ENCODE results near the gene WHRN. TPM values are rescaled to one million over a fixed set of nuclear protein-coding genes. Genes with fewer than 3 reads are reported as not detected.
A peak's percentile ranks its signal among the peaks of the same experiment; 100 is the strongest.

The WHRN gene
- total and polyA plus RNA-seq, 9 donors: 0.89 to 5.5 (median 3.3) TPM

GRCh38 chr9:114403153-114403756, 102.0 kb downstream of the WHRN start:
- no peak for DNase-seq
- no peaks in the 10 kb centered on the region for H3K36me3 ChIP-seq (ENCODE audit: control insufficient read depth, insufficient read depth, low read length)
- no peak overlapping the region for H3K4me3 ChIP-seq (ENCODE audit: low read length)
- H3K9me3 ChIP-seq (replicated peaks; ENCODE audit: control insufficient read depth, low read depth, low read length): no peaks in the 10 kb centered on the region
- H3K27ac ChIP-seq (ENCODE audit: low read length): no peak overlapping the region
- 84% methylated on average over 16 of the region's 16 CpGs for WGBS (ENCODE audit: insufficient coverage)
- H3K4me1 ChIP-seq (ENCODE audit: control insufficient read depth, insufficient read depth, low read length): peaks cover 2% of the 10 kb centered on the region
- no peaks in the 10 kb centered on the region for H3K27me3 ChIP-seq (ENCODE audit: control insufficient read depth, insufficient read depth, low read length)

GRCh38 chr9:114401344-114401743, 103.9 kb downstream of the WHRN start:
- DNase-seq: no peak
- Histone ChIP-seq H3K9me3 (replicated peaks; ENCODE audit: control insufficient read depth, low read depth, low read length) (no peaks in the 10 kb centered on the region), H3K36me3 (ENCODE audit: control insufficient read depth, insufficient read depth, low read length) (no peaks in the 10 kb centered on the region), H3K4me3 (ENCODE audit: low read length) (no peak overlapping the region), H3K27ac (ENCODE audit: low read length) (no peak overlapping the region), H3K4me1 (ENCODE audit: control insufficient read depth, insufficient read depth, low read length) (peaks cover 17% of the 10 kb centered on the region), H3K27me3 (ENCODE audit: control insufficient read depth, insufficient read depth, low read length) (peaks cover 2% of the 10 kb centered on the region)
- WGBS (ENCODE audit: insufficient coverage): 92% methylated on average over 2 of the region's 7 CpGs

- H3K27ac ChIP-seq (ENCODE audit: low read length): no peak overlapping the region
Measured at GRCh38 chr9:114400772-114401171, 104.5 kb downstream of the WHRN start.

GRCh38 chr9:114400219-114400618, 105.1 kb downstream of the WHRN start:
- H3K9me3 ChIP-seq (replicated peaks; ENCODE audit: control insufficient read depth, low read depth, low read length): no peaks in the 10 kb centered on the region
- no peak overlapping the region for H3K27ac ChIP-seq (ENCODE audit: low read length)
- no peak for DNase-seq
- H3K4me1 ChIP-seq (ENCODE audit: control insufficient read depth, insufficient read depth, low read length): peaks cover 24% of the 10 kb centered on the region
- WGBS (ENCODE audit: insufficient coverage): no CpG with 5 or more reads among the region's 1 CpG
- no peaks in the 10 kb centered on the region for H3K36me3 ChIP-seq (ENCODE audit: control insufficient read depth, insufficient read depth, low read length)
- H3K4me3 ChIP-seq (ENCODE audit: low read length): no peak overlapping the region
- H3K27me3 ChIP-seq (ENCODE audit: control insufficient read depth, insufficient read depth, low read length): peaks cover 2% of the 10 kb centered on the region

More at GRCh38 chr9:114400772-114401171, 104.5 kb downstream of the WHRN start:
- H3K27me3 ChIP-seq (ENCODE audit: control insufficient read depth, insufficient read depth, low read length): peaks cover 2% of the 10 kb centered on the region
- WGBS (ENCODE audit: insufficient coverage): 67% methylated on average over 1 of the region's 2 CpGs
- no peaks in the 10 kb centered on the region for H3K36me3 ChIP-seq (ENCODE audit: control insufficient read depth, insufficient read depth, low read length)
- H3K4me1 ChIP-seq (ENCODE audit: control insufficient read depth, insufficient read depth, low read length): peaks cover 18% of the 10 kb centered on the region
- H3K4me3 ChIP-seq (ENCODE audit: low read length): no peak overlapping the region
- DNase-seq: no peak
- no peaks in the 10 kb centered on the region for H3K9me3 ChIP-seq (replicated peaks; ENCODE audit: control insufficient read depth, low read depth, low read length)

DNA sequence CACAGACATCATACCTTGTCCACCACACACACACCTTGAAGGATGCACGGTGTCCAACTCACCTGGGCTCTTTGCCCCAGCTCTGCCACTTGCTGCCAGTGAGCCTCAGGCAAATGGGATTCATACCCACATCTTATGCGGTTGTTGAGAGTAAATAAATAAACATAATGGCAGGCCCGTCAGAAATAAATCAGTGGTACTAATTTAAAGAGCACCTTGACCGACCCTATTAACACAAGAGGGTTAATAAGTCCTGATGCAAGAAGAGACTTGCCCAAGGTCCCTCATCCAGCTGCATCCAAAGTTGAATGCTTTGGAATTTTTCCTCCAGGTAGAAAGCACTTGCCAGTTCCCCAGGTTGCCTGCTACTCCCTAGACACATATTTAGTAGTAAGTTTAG, 105.9 kb downstream of the WHRN start:
- H3K9me3 ChIP-seq (replicated peaks; ENCODE audit: control insufficient read depth, low read depth, low read length): no peaks in the 10 kb centered on the region
- H3K27me3 ChIP-seq (ENCODE audit: control insufficient read depth, insufficient read depth, low read length): peaks cover 2% of the 10 kb centered on the region
- no peak for DNase-seq
- H3K4me3 ChIP-seq (ENCODE audit: low read length): no peak overlapping the region
- 70% methylated on average over 2 of the region's 4 CpGs for WGBS (ENCODE audit: insufficient coverage)
- H3K4me1 ChIP-seq (ENCODE audit: control insufficient read depth, insufficient read depth, low read length): peaks cover 32% of the 10 kb centered on the region
- H3K27ac ChIP-seq (ENCODE audit: low read length): no peak overlapping the region
- no peaks in the 10 kb centered on the region for H3K36me3 ChIP-seq (ENCODE audit: control insufficient read depth, insufficient read depth, low read length)

DNA sequence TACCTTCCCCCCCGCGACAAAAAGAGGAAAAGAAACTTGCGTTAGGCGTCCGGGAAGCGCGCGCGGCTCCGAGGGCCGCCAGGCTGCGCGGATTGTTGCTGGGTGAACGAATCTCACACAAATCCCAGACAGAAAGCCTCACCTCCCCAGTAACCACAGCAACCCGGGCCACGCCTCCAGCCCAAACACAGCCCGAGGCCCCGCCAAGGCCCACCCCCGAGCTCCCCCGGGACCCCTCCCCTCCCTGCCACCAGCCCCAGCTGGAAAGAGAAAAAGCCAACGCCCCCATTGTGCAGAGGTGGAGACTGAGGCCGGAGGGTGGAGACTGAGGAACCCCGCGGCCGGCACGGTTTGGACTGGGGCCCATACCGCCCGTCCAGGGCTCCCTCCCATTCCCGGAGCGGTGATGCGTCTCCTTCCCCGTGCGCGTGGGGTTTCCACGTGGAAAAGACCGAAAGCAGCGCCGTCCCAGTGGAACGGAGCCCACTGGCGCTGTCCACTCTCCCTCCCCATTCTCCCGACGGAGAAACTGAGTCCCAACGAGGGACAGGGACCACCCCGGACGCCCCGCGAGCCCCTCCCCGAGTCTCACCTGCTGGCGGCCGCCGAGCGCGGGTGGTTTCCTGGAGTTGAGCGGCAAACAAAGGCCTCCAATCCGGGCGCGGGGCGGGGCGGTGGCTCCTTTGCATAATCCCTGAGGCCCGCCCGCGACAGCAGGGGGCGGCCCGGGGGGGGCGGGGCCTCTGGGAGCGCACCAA, 107.2 kb downstream of the WHRN start:
- whole genome bisulfite sequencing (ENCODE audit: insufficient coverage): under 1% methylated on average over 47 of the region's 66 CpGs
- no peaks in the 10 kb centered on the region for H3K36me3 ChIP-seq (ENCODE audit: control insufficient read depth, insufficient read depth, low read length)
- peak overlapping the region; percentile 86 for H3K27ac ChIP-seq (ENCODE audit: low read length)
- H3K9me3 ChIP-seq (replicated peaks; ENCODE audit: control insufficient read depth, low read depth, low read length): no peaks in the 10 kb centered on the region
- H3K4me3 ChIP-seq (ENCODE audit: low read length): peak overlapping the region; percentile 88
- H3K4me1 ChIP-seq (ENCODE audit: control insufficient read depth, insufficient read depth, low read length): peaks cover 32% of the 10 kb centered on the region
- peak; percentile 98 for DNase-seq
- peaks cover 2% of the 10 kb centered on the region for H3K27me3 ChIP-seq (ENCODE audit: control insufficient read depth, insufficient read depth, low read length)

DNA sequence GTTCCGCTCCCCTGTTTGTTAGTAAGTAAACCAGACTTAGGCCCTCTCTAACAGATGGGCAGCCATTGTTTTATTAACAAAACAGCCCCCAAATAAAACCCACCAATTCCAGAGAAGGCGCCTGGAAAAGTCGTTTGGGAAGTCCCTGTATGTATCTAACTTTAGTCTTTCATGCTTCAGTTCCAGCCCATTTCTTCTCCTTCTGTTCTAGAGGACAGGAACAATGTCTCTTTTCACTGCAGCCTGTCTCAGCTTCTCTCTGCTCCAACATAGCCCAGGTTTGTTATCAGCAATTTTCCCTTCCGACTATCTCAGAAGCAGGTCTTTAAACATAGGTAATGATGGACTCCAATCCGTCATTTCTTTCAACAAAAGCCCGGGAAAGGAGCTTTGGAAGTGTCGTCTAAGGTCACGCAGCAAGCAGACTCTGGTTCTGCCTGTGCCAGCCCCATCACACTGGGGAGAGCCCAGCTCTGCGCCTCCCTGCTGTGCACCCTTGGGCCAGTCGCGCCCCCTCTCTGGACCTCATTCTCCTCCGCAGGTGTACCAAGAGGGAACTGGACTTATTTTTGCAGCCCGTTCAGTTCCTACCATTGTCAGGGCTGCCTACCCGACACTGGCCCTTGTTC, 107.9 kb downstream of the WHRN start:
- WGBS (ENCODE audit: insufficient coverage): 11% methylated on average over 13 of the region's 14 CpGs
- Histone ChIP-seq H3K27me3 (ENCODE audit: control insufficient read depth, insufficient read depth, low read length) (peaks cover 2% of the 10 kb centered on the region), H3K36me3 (ENCODE audit: control insufficient read depth, insufficient read depth, low read length) (no peaks in the 10 kb centered on the region), H3K9me3 (replicated peaks; ENCODE audit: control insufficient read depth, low read depth, low read length) (no peaks in the 10 kb centered on the region), H3K27ac (ENCODE audit: low read length) (peak overlapping the region; percentile 86), H3K4me3 (ENCODE audit: low read length) (peak overlapping the region; percentile 88), H3K4me1 (ENCODE audit: control insufficient read depth, insufficient read depth, low read length) (peaks cover 34% of the 10 kb centered on the region)
- DNase-seq: no peak

DNA sequence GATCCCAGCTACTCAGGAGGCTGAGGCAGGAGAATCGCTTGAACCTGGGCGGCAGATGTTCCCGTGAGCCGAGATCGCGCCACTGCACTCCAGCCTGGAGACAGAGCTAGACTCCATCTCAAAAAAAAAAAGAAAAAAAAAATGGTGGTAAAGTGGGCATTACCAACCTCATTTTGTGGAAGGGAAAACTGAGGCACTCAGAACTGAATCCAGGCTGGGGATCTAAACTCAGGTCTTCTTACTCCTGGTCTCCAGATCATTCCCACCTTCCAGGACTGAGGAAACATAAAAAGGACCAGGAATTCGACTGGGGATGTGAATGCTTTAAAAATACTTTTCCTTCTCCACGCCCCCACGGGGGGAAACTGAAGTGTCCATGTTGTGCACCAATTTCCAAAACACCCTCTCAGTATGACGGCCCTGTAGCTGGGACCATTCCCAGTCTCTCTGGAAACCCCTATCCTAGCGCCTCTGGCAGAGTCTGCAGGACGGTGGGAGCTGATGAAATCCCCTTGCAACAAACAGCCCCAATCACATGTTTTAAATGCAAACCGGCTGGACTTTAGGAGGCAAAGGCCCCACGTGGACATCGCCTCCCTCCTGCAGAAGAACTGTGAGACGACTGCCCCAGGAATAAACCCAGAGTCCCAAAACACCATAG, 108.6 kb downstream of the WHRN start:
- DNase-seq: peak; percentile 96
- H3K27me3 ChIP-seq (ENCODE audit: control insufficient read depth, insufficient read depth, low read length): peaks cover 2% of the 10 kb centered on the region
- H3K27ac ChIP-seq (ENCODE audit: low read length): peak overlapping the region; percentile 86
- no peaks in the 10 kb centered on the region for H3K9me3 ChIP-seq (replicated peaks; ENCODE audit: control insufficient read depth, low read depth, low read length)
- WGBS (ENCODE audit: insufficient coverage): 41% methylated on average over 14 of the region's 16 CpGs
- peaks cover 34% of the 10 kb centered on the region for H3K4me1 ChIP-seq (ENCODE audit: control insufficient read depth, insufficient read depth, low read length)
- H3K36me3 ChIP-seq (ENCODE audit: control insufficient read depth, insufficient read depth, low read length): no peaks in the 10 kb centered on the region
- peak overlapping the region; percentile 88 for H3K4me3 ChIP-seq (ENCODE audit: low read length)

DNA sequence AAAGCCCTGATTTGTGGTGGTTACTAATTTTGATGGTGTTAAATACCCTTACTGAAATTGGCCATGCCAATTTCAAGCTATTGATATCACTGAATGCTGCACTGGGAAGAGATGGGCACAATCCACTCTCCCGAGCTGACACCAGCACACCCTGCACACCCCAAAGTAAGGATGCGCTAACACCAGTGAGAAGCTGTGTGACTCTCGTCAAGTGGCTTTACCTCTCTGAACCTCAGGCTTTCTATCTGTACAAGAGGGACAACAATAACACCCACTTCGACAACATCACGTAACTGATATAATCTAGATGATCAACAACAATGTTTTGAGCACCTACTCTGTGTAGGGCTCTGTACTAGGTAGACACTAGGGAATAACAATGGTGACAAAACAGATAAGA, 109.5 kb downstream of the WHRN start:
- H3K4me3 ChIP-seq (ENCODE audit: low read length): no peak overlapping the region
- 92% methylated on average over 2 of the region's 5 CpGs for WGBS (ENCODE audit: insufficient coverage)
- peaks cover 37% of the 10 kb centered on the region for H3K4me1 ChIP-seq (ENCODE audit: control insufficient read depth, insufficient read depth, low read length)
- H3K9me3 ChIP-seq (replicated peaks; ENCODE audit: control insufficient read depth, low read depth, low read length): no peaks in the 10 kb centered on the region
- H3K27me3 ChIP-seq (ENCODE audit: control insufficient read depth, insufficient read depth, low read length): peaks cover 2% of the 10 kb centered on the region
- H3K27ac ChIP-seq (ENCODE audit: low read length): no peak overlapping the region
- no peak for DNase-seq
- H3K36me3 ChIP-seq (ENCODE audit: control insufficient read depth, insufficient read depth, low read length): no peaks in the 10 kb centered on the region

GRCh38 chr9:114395334-114395617, 110.0 kb downstream of the WHRN start:
- 23% methylated on average over 5 of the region's 5 CpGs for WGBS (ENCODE audit: insufficient coverage)
- peak; percentile 40 for DNase-seq
- peaks cover 2% of the 10 kb centered on the region for H3K27me3 ChIP-seq (ENCODE audit: control insufficient read depth, insufficient read depth, low read length)
- H3K4me3 ChIP-seq (ENCODE audit: low read length): no peak overlapping the region
- H3K4me1 ChIP-seq (ENCODE audit: control insufficient read depth, insufficient read depth, low read length): peaks cover 42% of the 10 kb centered on the region
- H3K27ac ChIP-seq (ENCODE audit: low read length): no peak overlapping the region
- H3K36me3 ChIP-seq (ENCODE audit: control insufficient read depth, insufficient read depth, low read length): no peaks in the 10 kb centered on the region
- H3K9me3 ChIP-seq (replicated peaks; ENCODE audit: control insufficient read depth, low read depth, low read length): no peaks in the 10 kb centered on the region
